CD4-positive, alpha-beta T cell treated with Interleukin-10 for 1 hour (primary cell): ENCODE data around the gene MRPS10.
"Not testable (repeated sequence)": the region's sequence is repeated elsewhere in the genome, so short reads cannot be mapped to it uniquely, and the experiment has no call there.

Experiments
- DNase-seq: peaks from one replicate; pipeline ENCODE4 v3.0.0-alpha.2; 2020

Gene MRPS10

DNA sequence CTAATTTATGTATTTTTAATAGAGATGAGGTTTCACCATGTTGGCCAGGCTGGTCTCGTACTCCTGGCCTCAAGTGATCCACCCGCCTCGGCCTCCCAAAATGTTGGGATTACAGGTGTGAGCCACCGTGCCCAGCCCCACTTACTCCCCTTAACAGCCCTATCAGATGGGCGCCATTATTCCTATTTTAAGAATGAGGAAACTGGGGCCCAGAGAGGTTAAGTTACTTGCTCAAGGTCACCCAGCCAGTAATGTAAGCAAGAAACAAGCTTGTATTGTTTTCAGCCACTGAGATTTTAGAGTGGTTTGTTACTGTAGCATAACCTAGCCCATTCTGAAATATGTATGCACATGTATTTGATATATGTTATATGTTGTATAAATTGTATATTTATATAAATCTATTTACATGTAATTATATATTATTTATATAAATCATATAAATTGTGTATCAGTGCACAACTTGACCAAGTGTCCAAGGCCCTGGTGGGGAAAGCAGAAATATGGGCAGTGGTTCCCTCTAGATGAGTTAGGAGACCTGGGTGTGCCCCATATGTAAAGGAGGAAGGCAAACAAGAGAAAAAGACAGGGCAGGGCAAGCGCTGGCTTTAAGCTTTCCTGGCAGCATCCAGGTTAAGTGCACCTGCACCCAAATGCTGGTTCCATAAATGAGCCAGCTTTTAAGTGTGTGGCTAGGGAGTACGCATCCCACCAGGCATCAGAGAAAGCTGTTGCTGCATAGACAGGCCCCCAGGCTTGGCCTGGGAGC is 45.7 kb downstream of the MRPS10 start:
- no peak for DNase-seq

DNA sequence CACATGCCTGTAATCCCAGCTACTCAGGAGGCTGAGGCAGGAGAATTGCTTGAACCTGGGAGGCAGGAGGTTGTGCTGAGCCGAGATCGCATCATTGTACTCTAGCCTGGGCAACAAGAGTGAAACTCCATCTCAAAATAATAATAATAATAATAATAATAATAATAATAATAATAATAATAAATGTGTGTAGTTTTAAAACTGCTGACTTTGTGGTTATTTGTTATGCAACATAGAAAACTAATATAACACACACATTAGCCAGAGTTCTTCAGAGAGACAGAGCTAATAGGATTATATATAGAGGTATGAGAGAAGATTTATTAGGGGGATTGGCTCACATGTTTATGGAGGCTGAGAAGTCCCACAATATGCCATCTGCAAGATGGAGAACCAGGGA is 47.9 kb downstream of the MRPS10 start:
- DNase-seq: not testable (repeated sequence)

DNA sequence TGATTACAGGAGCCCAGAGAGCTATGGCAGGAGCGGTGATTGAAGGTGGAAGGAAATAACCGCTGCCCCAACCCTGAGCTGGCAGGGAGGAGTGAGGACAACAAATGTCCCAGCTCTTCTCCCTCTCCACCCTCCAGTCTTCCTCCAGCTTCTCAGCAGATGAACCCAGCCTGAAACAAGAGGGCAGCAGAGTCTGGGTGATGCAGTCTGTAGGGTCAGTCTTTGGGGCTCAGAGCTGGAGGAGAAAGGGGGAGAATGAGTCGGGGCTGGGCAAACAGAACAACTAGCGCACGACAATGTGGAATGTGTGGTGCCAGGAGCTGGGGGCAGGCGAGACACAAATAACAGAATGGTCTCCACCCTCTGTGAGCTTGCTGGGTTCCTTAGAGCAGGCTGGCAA is 49.0 kb downstream of the MRPS10 start:
- no peak for DNase-seq

DNA sequence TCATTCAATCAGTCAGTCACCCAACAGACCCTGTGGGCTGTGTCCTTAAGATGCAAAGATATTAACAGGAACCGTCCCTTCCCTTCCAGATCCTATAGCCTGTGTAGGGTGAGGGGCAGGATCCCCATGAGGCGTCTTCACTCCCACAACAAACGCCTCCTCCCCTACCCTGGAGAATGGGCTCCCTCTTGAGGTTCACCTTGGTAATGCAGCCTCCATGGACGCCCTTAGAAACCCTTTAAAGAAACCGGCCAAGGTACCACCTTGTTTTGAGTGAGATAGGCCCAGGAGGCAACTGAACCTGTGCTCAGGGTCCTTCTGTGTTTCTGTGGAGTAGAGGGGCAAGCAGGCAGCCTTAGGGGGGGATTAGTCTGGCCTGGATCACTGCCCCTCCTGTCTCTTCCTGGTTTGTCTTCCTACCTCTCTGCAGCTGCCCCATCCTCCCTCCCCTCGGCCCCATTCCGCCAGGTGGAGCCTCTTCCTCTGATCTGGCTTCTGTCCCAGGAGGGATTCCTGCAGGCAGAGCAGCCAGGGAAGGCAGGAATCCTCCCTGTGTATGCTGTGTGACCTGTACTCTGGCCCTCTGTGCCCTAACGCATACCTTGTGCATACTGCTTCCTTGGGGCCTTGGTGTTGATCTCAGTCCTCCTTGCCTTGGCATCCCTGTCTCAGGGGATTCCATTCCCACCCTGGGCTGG is 51.1 kb downstream of the MRPS10 start:
- DNase-seq: peak; percentile 79

DNA sequence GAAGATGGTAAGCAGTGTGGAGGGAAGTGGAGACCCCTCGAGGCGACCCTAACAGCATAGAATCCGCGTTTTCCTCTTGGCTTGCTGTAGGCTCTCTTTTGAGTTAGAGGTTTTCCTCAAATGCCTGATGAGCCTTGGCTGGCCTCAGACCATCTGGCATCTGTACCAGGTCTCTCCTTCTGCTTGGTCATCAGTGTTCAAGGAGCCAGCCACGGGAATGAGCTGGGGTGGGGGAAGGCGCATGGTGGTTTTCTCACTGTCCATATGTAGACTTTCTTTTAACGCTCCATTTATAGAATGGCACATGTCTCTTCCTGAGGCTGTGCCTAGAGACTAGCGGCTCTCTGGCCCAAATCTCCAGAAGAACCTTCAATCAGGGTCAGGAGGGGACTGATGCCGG is 52.6 kb downstream of the MRPS10 start:
- no peak for DNase-seq

DNA sequence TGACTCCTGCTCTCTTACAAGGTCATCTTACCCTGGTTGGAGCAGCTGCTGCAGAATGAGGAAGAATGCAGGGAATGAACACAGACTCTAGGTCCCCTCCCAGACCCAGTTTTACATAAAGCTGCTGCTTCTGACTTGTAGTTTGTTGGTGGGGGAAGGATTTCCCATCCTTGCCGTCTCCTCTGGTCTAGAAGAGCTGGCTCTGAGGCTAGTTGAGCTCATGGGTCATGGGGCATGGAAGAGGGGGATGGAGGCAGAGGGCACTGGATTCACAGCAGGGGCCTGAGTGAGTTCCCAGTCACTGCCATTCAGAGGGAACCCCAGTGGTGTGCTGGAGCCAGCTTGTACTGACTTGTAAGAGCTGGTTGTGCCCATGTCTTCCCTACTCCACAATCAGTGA is 53.7 kb downstream of the MRPS10 start:
- DNase-seq: no peak

DNA sequence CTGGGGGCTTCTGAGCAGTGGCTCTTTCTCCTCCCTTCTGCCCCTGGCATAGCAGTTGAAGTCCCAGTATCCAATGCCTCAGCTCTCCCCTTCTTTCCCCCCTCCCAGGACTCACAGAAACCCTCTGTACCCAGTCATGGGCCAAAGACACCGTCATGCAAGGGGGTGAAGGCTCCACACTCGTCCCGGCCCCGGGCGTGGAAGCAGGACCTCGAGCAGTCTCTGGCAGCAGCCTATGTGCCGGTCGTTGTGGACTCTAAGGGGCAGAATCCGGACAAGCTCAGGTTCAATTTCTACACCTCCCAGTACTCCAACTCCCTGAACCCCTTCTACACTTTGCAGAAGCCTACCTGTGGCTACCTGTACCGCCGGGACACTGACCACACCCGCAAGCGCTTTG is 54.8 kb downstream of the MRPS10 start:
- no peak for DNase-seq

DNA sequence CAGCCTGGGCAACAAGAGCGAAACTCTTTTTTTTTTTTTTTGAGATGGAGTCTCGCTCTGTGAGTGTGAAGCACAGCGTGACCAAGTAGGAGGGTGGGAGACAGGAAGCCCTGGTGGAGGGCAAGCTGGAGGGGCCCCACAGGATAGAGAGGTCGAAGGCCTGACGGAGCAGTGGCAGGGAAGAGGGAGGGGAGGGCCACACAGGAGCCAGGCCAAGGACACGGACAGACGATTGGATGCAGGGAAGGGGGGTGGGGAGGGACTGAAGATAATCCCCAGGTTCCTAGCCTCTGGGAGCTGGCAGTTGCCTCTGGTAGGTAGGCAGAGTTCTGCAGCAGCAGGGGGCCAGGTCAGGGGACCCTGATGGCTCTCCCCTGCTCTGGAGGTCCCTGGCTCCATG is 55.3 kb downstream of the MRPS10 start:
- DNase-seq: no peak

DNA sequence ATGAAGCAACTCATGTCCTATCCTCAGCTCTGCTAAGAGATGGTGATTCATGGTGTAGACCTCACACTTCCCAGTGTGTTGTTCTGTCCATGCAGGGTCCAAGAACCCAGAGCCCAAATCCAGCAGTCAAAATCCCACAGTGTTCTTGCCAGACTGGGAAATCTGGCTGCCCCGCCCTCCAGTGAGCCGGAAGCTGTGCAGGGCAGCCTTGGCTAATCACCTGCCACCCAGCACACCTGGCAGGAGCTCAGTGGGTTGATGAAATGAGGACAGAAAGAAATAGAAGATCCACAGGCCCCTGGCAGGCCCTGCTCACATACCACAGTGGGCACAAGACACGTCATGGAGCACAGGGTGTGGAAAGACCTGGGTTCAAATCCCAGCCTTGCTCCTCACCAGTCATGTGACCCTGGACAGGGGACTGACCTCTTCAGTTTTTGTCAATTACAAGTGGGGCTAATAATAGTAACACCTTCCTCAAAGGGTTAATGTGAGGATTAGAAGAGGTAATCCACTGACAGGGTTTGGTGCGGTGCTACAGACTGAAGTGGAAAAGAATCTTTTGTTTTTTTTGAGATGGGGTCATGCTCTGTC is 58.1 kb downstream of the MRPS10 start:
- DNase-seq: no peak

DNA sequence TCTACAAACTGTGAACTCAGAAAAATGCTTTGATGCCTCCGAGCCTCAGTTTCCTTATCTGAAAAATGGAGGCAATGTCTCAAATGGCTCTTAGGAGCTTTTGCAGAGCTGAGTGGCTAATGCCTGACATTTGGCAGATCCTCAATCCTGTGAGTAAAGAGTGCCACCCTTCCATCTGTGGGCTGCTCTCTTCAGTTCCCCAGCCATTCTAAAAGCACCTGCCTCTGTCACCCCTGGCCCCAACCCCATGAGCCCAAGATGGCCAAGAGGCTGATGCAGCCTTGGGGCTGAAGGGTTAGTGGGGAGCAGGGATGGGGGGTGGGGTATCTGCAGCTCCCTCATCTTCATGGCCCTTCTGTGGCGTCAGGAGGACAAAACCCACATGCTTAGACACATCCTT is 59.0 kb downstream of the MRPS10 start:
- DNase-seq: no peak

DNA sequence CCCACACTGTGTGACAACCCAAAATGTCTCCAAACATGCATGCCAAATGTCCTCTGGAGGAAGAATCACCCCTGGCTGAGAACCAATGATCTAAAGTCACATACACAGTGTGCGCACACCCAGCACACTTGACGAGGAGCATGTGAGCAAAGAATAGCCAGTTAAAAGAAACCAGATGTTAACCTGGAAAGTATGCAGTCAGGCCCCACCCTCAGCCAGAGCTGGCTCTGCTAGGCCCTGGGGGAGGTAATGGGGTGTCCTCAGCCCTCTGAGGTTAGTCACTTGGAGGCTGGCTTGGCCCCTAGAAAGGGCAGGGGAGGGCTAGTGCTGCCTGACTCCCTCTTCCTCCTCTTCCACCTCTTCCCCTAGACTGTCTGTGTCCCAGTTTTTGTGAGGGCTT is 59.6 kb downstream of the MRPS10 start:
- no peak for DNase-seq
